Subcutaneous abdominal adipose tissue (tissue), 5 donors: ENCODE measurements around the gene PISD.
A peak's percentile ranks its signal among the peaks of the same experiment; 100 is the strongest.
"Not testable (repeated sequence)": the region's sequence is repeated elsewhere in the genome, so short reads cannot be mapped to it uniquely, and the experiment has no call there.

Experiments
- H3K27ac ChIP-seq: one replicate; pipeline ENCODE4 v1.7.0; 2013; ENCODE audit warnings: low read depth, mild to moderate bottlenecking, inconsistent platforms, low read length, moderate library complexity
- H3K27me3 ChIP-seq, 5 donors: one replicate each; pipeline ENCODE4 v1.7.0; 2013; ENCODE audit warnings: low read length in 5 of 5, inconsistent platforms in 1 of 5; ENCODE audit not compliant: control insufficient read depth in 5 of 5, insufficient read depth in 4 of 5
- H3K36me3 ChIP-seq, 5 donors: one replicate each; pipeline ENCODE4 v1.7.0; 2013; ENCODE audit warnings: low read length in 5 of 5; ENCODE audit not compliant: control insufficient read depth in 5 of 5, insufficient read depth in 5 of 5
- H3K4me1 ChIP-seq, 5 donors: one replicate each; pipeline ENCODE4 v1.7.0; 2013; ENCODE audit warnings: low read length in 5 of 5, mild to moderate bottlenecking in 3 of 5, moderate library complexity in 1 of 5; ENCODE audit not compliant: control insufficient read depth in 5 of 5, insufficient read depth in 5 of 5
- H3K4me3 ChIP-seq, 5 donors: one replicate each; pipeline ENCODE4 v1.7.0; 2013; ENCODE audit warnings: low read length in 5 of 5, low read depth in 1 of 5
- H3K9ac ChIP-seq, 5 donors: one replicate each; pipeline ENCODE4 v1.7.0; 2013; ENCODE audit warnings: low read length in 5 of 5, mild to moderate bottlenecking in 4 of 5, moderate library complexity in 3 of 5
- H3K9me3 ChIP-seq, 5 donors: one replicate each; pipeline ENCODE4 v1.7.0; 2013; ENCODE audit warnings: low read length in 5 of 5; ENCODE audit not compliant: control insufficient read depth in 5 of 5
- donor health status: healthy.
- donor health status: healthy.
- donor health status: healthy.
- donor health status: healthy.
- donor health status: healthy.

PISD gene

DNA sequence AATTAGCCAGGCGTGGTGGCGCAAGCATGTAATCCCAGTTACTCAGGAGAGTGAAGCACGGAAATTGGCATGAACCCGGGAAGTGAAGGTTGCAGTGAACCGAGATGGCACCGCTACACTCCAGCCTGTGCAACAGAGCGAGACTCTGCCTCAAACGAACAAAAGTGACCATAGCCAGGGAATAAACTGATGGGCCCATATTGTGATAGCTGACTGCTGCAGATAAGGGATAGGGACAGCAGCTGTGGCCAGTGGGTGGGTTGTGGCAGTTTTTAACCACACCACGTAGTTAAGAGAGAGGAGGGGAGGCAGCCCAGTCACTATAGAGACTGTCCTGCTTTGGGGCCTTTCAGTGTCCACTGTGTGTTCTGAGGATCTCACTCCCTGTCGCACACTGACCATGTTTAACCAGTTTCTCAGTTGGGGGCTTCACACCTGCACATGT lies 58.9 kb downstream of the PISD start:
- Histone ChIP-seq H3K9ac (no peak overlapping the region), H3K27ac (no peak overlapping the region)

DNA sequence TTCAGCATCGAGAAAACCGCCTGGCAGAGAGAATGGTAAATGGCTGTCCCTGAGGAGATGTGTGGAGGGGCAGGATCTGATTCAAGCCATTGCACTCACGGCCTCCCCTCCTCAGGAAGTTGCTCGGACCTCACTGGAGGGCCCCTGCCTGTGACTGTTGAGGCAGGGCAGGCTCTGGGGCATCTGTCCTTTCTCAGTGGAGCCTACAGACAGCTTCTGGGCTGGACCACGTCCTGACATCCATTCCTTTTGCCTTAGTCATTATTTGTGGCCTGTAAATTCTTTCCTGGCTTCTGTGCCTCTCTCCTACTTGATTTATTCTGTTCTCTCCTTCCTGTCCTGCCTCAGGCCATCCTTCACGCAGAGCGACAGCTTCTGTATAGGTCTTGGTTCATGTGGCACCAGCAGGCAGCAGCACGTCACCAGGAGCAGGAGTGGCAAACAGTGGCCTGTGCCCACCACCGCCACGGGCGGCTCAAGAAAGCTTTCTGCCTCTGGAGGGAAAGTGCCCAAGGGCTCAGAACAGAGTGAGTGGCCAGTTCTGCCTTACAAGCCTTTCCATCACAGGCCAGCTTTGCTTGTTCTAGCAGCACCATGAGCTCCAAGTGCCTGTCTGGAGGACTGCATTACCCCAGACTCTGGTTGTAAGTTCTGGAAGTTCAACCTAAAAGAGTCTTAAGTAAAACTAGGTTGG lies 59.6 kb downstream of the PISD start:
- Histone ChIP-seq H3K27me3 (no peaks in the 10 kb centered on the region), H3K36me3 (peaks cover 0 to 30% (median 13%) of the 10 kb centered on the region in 5 donors), H3K4me3 (no peak overlapping the region), H3K9ac (no peak overlapping the region), H3K27ac (no peak overlapping the region), H3K9me3 (no peaks in the 10 kb centered on the region), H3K4me1 (peaks cover 0 to 5% (median 0%) of the 10 kb centered on the region in 5 donors)

More for the DNA sequence above, 58.9 kb downstream of the PISD start:
- no peaks in the 10 kb centered on the region for H3K9me3 ChIP-seq
- H3K27me3 ChIP-seq: no peaks in the 10 kb centered on the region
- no peak overlapping the region for H3K4me3 ChIP-seq
- H3K36me3 ChIP-seq: peaks cover 0 to 36% (median 13%) of the 10 kb centered on the region in 5 donors
- peaks cover 0 to 5% (median 0%) of the 10 kb centered on the region in 5 donors for H3K4me1 ChIP-seq

DNA sequence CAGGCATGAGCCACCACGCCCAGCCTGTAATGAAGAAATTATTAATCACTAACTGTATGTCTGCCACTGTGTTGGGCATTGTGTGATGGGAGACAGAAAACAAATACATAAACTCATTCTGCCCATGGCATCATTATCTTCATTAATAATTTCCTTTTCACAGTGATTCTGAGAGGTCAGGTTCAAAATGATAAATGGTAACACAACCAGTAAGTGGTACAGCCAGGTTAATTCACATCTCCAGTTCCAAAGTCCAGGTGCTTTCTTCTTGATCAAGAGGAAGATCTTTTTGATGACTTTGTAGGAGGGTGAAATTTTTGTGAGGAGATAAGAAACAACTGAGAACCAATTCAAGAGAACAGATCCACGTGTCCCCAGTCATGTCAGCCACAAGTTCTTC lies 66.7 kb downstream of the PISD start:
- Histone ChIP-seq H3K9me3 (no peaks in the 10 kb centered on the region), H3K27ac (no peak overlapping the region), H3K27me3 (no peaks in the 10 kb centered on the region), H3K36me3 (no peaks in the 10 kb centered on the region), H3K9ac (no peak overlapping the region), H3K4me1 (no peaks in the 10 kb centered on the region), H3K4me3 (no peak overlapping the region)

DNA sequence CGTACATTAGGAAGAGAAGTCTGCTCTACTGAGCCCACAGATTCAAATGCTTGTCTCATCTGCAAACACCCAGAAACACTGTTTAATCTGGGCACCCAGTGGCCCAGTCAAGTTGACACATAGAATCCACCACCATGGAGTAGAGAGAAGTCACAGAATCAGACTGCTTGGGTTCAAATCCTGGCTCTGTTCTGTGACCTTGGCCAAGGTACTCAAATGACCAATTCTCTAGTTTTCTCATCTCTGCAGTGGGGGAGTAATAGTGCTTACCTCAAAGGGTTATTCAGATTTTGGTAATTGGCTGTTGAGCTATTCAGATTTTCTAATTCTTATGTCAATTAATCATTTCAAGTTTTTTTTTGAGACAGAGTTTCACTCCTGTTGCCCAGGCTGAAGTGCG lies 71.9 kb downstream of the PISD start:
- H3K4me3 ChIP-seq, H3K9me3 ChIP-seq, H3K9ac ChIP-seq, H3K27me3 ChIP-seq, H3K27ac ChIP-seq: not testable (repeated sequence)
- Histone ChIP-seq H3K36me3 (peaks cover 0 to 25% (median 12%) of the 10 kb centered on the region in 5 donors), H3K4me1 (peaks cover 0 to 19% (median 10%) of the 10 kb centered on the region in 5 donors)

DNA sequence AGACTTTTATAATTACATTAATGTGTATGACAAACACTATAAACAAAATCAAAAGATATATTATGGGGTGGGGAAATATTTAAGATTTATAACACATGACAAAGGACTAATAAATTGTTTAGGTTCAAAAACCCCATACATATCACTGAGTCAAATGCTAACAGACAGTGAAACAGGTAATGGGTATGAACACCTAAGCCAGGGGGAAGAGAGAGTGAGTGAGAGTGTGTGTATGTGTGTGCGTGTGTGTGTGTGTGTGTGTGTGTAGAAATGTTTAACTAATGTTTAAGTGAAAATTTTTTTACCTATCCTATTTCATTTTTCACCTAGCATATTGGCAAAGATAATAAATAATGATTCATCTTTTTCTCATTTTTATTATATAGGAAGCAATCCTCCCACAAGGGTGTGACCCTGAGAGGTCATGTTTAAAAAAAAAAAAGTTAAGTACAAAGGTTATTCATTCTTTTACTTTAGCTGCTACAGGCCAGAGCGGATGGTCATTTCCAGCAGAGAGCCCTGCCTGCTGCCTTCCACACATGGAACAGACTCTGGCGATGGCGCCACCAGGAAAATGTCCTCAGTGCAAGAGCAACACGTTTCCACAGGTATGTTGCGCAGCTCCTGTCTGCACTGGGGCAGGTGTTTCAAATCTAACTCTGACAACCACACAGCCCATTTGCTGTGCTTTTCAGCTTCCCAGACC lies 72.9 kb downstream of the PISD start:
- Histone ChIP-seq H3K36me3 (peaks cover 3 to 33% (median 20%) of the 10 kb centered on the region in 5 donors), H3K27me3 (no peaks in the 10 kb centered on the region), H3K27ac (no peak overlapping the region), H3K4me3 (no peak overlapping the region), H3K9ac (no peak overlapping the region), H3K4me1 (peaks cover 0 to 23% (median 10%) of the 10 kb centered on the region in 5 donors), H3K9me3 (peaks cover 0 to 6% (median 0%) of the 10 kb centered on the region in 5 donors)

DNA sequence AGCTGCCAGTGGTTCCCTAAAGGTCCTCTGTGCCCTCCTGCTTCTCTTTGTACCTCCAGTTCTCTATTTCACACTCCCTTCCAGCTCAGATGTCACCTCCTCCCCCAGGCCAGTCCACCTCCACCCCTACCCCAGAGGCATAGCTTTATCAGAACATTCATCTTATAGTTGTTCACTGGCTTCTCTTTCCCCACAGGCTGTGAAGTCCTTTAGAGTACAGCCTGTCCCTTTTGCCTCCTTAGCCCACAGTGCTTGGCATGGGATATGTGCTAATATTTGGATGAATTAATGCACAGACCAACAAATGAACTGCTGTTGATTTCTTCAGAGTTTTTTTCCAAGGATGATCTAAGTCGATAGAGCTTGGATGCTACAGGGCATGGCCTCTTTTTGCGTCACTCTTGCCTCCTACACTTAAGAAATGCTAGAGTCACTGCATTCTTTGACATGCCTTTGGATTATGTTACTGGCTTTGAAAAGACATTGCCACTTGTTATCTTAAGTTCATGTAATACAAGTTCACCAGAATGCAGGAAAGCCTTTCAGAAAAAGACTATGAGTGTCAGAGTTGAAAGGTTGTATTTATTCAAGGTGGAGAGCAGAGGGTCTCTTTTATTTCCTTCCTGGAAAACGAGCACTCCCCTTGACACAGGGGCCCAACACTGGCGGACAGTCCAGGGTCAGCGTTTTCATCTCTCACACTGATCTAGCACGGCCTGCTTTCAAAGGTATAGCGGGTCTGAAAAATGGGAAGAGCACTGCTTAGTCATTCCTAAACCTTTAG lies 75.7 kb downstream of the PISD start:
- Histone ChIP-seq H3K27ac (peak overlapping the region; percentile 77), H3K36me3 (peaks cover 3 to 37% (median 20%) of the 10 kb centered on the region in 5 donors)

DNA sequence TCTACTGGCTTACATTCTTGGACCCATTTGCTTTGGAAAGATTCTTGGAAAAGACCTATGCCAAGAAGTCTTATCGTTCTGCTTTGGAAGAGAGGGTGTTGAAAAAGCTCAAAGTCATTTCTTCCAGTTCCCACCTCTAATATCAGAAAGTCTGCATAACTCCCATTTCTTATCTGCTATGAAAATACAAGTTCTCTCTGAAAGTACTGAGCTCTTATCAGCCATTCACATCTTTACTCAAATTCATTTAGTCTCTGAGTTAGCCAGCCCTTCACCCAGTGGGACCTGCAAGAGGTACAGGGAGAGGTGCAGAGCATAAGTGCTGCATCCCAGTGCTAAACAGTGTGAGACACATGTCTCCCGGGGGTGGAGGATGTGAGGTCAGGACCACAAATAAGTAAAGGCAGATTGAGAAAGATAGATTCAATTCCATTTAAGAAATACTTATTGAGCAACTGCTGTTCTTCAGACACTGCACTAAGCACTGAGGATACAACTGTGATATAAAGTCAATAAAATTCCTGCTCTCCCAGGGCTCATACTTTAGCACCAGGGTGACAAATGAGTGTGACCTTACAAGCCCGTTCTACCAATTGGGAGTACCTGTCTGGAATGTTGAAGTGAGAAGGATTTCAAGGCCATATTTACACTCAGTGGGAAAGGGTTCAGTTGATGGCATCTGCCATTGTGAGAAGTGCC lies 76.7 kb downstream of the PISD start:
- Histone ChIP-seq H3K4me3 (no peak overlapping the region), H3K36me3 (peaks cover 3 to 37% (median 20%) of the 10 kb centered on the region in 5 donors), H3K27ac (peak overlapping the region; percentile 77)

More for the DNA sequence above, 75.7 kb downstream of the PISD start:
- Histone ChIP-seq H3K9ac (no peak overlapping the region), H3K27me3 (no peaks in the 10 kb centered on the region), H3K4me1 (peaks cover 0 to 23% (median 10%) of the 10 kb centered on the region in 5 donors), H3K9me3 (peaks cover 0 to 6% (median 0%) of the 10 kb centered on the region in 5 donors), H3K4me3 (no peak overlapping the region)

DNA sequence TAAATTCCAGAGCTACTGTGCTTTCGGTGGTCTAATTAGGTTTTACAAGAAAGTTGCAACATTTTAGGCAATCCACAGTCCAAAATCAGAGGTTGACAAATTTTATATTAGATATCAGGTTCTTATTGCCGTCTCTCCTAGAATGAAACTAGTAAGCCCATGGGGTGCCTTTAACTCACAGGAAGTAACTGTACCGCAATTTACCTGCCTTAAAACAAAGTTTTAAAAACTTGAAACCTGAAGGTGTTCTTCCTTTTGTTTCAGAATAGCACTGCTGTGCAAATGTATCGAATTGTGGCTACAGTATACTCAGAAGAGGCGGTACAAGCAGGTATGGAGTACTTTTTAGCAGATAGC lies 77.2 kb downstream of the PISD start:
- Histone ChIP-seq H3K27ac (peak overlapping the region; percentile 77), H3K36me3 (peaks cover 3 to 38% (median 23%) of the 10 kb centered on the region in 5 donors), H3K27me3 (no peaks in the 10 kb centered on the region), H3K4me1 (peaks cover 0 to 23% (median 10%) of the 10 kb centered on the region in 5 donors), H3K9me3 (peaks cover 0 to 6% (median 0%) of the 10 kb centered on the region in 5 donors), H3K9ac (no peak overlapping the region), H3K4me3 (no peak overlapping the region)

More for the DNA sequence above, 76.7 kb downstream of the PISD start:
- Histone ChIP-seq H3K27me3 (no peaks in the 10 kb centered on the region), H3K4me1 (peaks cover 0 to 23% (median 10%) of the 10 kb centered on the region in 5 donors), H3K9me3 (peaks cover 0 to 6% (median 0%) of the 10 kb centered on the region in 5 donors), H3K9ac (no peak overlapping the region)

DNA sequence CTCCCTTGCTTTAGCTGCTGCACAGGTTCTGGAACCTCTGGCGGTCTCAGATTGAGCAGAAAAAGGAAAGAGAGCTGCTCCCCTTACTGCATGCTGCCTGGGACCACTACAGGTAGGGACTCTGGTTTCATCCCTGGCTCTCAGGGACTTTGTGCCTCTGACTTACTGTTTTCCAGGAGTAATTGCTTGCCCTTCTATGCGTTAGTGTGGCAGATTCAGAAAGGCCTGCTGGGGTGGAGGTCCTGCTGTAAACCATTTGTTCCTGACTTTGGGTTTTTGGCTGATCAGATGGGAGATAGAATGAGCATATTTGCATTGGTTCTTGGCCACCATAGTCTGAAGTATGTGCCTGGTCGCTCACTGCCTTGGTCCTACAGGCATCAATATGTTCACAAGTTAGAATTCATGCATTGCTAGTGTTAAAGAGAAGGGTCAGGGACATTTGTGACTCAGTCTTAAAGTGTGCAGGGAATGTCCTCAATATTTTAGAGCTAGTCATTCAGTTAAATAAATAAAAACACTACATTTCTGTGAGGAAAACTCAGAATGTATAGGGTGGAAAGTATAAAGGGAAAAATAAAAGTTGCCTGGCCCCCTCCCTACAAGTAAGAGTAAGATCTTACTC lies 78.0 kb downstream of the PISD start:
- H3K4me3 ChIP-seq: no peak overlapping the region
- peaks cover 0 to 23% (median 10%) of the 10 kb centered on the region in 5 donors for H3K4me1 ChIP-seq
- H3K9me3 ChIP-seq: peaks cover 0 to 6% (median 0%) of the 10 kb centered on the region in 5 donors
- H3K36me3 ChIP-seq: peaks cover 3 to 35% (median 25%) of the 10 kb centered on the region in 5 donors
- H3K27ac ChIP-seq: no peak overlapping the region
- H3K9ac ChIP-seq: no peak overlapping the region
- no peaks in the 10 kb centered on the region for H3K27me3 ChIP-seq
